Right forelimb (tissue), 1 donor: ENCODE measurements around the gene GALNT18.
A peak's percentile ranks its signal among the peaks of the same experiment; 100 is the strongest.

Experiments
- DNase-seq: peaks from one replicate; pipeline ENCODE4 v3.0.0-alpha.2; 2018

GALNT18 gene

DNA sequence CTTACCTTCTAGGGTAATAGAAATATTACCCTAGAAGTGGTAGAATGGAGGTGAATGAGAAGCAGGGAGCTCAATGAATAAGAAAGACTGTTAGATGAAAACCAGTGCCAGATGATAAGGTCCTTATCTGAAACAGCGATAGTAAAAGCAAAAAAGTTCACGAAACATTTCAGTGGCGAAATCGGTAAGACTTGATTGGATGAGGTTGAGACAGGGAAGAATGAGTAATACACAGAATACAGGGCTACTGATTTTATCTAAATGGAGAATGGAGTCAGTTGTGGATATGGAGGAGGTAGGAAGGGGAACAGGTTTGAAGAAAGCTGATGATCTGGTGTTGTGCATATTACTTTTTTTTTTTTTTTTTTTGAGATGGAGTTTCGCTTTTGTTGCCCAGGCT is 96.5 kb downstream of the GALNT18 start:
- no peak for DNase-seq

DNA sequence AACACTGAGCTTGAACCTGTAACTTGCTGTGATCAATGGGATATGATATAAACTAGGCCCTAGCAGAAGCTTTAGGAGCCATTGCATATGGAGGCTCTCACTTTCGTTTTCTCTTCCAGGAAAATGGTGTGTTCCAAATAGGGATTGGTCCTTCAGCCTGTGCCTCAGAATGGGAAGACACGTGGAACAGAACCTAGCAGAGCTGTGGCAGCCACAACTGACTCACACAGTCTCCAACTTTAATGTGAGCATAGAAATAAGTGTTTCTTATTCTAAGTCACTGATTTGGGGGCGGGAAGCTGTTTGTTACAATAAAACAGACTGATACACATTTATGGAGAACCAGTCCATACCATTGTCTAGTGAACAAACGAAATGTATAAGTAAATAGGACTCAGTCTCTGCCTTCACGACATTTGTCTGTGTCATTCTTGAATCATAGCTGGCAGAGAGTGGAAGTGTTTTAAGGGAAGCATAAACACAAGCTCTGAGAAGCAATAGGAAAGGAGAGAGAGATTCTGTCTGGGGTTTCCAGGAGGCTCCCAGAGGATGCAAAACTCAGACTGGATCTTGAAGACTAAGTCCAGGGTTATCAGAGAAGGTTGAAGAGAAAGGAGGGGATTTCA is 97.3 kb downstream of the GALNT18 start:
- no peak for DNase-seq

DNA sequence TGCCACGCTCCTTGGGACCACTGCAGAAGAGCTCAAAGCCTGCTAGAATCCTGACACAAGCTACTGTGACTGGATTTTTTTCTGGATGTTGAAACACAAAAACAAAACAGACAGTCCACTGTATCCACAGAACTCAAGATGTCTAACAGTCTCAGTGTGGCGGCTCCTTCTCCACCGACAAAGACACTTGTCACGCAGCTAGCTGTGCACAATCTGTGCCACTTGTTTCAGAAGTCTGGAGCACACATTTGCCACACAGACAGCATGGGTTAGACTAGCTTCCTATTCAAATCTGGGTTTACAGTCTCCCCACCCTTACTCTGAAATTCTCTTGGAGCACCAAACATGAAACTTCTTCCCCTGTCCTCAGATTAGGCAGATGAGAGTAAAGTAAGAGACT is 99.2 kb downstream of the GALNT18 start:
- DNase-seq = no peak

DNA sequence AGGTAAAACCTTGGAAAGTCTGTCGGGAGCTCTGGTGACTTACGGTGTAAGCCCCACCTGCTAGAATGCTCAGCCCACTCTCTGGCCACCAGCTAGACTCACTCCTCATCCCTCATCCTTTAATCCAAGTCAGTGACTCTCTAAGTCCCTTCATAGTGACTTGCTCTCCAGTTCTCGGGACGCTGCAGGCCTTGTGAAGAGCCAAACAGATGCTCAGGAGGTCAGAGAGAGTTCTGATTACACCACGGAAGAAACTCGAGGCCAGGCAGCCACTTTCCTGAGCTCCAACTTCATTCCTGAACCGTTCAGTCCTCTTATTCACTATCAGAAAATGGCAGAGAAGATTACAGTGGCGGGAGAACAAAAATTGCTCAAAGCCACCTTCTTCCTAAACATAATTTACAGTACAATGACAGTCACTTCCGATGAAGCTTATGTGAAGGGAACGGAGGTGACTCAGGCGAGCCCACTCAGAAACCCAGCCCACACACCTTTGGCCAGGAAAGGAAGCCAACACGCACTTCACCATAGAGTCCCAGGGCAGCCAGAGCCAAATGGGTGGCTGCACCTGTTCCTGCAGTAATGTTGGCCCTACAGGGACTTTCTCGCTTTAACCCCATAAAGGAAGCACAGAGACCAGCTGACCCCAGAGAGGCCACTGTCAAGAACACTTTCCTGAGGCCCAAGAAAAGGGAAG is 100.4 kb downstream of the GALNT18 start:
- DNase-seq = no peak

DNA sequence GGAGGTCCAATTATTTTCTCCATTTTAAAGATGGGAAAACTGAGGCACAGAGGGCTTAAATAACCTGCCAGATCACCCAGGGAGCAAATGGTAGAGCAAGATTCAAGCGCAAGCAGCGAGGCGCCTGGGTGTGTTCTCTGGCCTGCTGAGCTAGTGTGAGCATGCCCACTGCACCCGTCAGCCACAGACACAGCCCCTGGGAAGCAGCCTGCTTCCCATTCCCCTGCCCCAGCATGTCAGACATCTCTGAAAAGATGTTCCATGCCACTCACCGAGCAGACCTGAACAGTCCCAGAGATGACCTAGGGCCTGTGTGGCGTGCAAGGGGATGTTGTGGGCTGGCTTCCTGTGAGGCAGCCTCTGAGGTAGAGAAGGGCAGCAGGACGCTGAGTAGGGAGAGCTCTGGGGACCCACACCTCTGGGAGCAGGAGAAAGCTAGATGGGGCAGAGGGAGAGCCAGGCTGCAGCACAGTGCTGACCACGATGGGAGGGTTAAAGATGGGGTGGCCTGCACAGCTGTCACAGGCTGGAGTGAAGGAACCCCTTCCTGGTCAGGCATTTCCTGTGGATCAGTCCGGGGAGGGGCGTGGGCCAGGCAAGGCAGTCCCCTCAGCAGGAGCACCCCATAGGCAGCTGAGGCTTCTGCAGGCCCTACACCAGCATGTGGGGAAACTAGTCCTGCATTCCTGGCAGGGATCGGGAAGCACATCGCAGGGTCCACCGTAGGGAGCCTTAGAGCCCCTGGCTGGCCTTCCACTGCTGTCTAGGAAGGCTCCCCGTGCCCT is 101.4 kb downstream of the GALNT18 start:
- DNase-seq = no peak

DNA sequence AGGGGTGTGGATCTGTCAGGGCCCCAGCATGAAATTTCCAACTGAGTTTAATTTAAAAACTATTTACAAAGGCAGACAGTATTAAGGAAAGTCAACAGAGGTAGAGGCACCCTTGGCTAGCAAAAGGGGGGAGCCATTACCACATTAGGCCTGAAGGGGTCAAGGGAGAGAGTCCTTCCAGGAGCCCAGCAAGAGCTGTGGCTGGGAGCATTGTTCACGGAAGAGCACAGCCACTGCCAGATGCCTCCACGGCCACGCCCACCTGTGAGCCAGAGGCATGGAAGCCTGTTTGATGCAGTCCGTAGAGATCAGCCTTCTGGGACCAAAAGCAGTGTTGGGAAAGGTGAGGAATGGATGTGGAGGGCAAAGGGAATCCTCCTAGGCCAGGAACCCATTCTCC is 102.6 kb downstream of the GALNT18 start:
- no peak for DNase-seq

DNA sequence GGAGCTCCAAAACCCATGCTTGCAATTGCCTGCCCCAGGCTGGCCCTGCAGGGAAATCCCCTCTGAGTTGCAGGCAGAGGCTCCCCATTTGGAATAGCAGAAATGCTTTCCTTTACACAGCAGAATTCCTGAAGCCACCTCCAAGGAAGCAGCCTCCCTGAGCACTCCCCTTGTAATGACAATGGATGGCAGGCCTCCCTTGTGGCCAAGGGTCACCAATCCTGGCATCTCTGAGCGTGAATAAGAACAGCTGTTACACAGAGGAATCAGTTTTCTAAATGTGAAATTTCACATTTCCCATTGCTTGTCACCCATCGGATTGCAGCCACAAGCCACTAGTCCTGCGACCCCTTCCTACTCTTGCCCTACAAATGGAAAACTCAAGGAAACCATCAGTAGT is 107.6 kb downstream of the GALNT18 start:
- DNase-seq = no peak

DNA sequence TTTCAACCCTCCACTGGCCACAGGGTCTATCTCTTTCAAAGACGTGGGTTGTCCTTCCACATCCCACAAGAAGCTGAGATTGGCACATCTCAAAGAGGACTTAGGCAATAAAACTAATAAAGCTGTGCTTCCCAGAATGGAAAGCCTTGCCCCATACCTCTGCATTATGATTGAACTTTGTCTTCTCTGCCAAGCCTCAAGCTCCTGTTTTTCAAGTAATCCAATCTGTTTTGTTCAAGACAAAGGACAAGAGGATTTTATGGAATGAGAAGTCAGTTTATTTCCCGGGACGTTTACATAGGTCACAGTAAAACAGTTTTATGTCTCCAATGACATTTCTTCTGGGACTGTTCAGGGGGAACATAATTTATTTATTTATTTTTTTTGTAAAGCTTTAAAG is 108.4 kb downstream of the GALNT18 start:
- DNase-seq = no peak

DNA sequence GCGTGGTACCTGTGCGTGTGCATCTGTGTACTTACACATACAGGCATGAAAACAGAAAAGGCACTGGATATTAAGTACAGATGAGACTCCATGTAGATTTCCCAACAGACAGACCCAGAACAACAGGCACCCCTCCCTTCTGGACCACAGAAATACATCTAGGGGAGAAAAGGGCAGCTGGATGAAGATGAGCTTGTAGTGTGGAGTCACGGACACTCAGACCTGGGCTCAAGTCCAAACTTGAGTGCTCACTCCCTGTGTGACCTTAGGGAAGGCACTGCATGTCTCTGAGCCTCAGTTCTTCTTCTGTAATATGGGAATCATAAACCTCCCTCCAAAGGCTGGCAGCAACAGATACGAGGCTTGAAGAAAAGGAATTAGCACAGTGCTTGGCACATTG is 108.9 kb downstream of the GALNT18 start:
- no peak for DNase-seq

DNA sequence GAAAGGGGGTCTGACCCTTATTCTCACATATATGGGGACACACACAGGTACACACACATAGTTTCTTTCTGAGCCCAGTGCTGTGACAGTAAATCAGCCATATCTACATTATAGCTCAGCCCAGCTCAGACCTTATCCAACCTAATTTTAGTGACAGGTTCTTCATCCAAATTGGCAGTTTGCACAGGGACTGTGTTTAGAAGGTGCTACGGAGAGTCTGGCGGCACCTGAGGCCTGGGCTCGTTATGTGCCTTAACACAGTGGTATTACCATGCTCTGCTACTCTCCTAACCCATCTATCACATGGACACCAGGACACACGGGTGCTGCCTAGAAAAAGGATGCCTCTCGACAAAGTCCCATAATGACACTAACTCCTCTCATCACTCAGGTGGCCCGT is 109.3 kb downstream of the GALNT18 start:
- DNase-seq = no peak

DNA sequence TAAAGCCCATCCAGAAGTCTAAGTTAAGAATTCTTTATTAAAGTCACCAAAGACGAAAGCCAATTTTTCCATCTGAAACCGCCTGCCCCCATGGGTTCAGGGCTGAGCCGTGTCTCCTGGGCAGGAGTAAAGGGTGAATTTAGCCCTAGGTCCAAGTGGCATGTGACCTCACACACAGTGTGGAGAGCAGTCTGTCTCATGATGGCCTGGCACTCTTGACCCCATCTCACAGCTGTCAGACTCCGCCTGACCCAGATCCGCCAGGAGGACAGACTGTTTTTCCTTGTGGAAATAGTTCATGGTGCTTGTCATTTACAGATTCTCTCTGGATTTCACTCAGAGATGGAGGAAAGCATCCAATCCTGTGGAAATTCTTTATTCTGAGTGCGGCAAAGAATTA is 109.7 kb downstream of the GALNT18 start:
- no peak for DNase-seq

DNA sequence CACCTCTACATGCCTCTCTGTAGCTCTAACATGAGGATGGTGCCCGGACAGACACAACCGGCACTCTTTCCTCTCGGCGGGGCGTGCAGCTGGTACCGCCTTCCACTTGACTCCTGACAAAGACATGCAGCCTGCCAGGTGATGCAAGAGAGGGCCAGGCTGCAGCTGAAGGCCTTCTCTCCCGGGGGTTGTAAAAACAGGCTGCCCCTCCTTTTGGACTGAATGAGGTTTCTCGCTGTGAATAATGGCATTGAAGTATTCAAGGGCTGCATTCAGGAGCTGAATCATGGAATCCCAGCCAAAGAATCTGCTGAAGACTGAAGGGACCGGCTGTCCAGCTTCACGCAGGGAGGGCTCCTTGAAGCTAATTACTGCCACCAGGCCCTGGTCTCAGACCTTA is 110.9 kb downstream of the GALNT18 start:
- peak; percentile 61 for DNase-seq

DNA sequence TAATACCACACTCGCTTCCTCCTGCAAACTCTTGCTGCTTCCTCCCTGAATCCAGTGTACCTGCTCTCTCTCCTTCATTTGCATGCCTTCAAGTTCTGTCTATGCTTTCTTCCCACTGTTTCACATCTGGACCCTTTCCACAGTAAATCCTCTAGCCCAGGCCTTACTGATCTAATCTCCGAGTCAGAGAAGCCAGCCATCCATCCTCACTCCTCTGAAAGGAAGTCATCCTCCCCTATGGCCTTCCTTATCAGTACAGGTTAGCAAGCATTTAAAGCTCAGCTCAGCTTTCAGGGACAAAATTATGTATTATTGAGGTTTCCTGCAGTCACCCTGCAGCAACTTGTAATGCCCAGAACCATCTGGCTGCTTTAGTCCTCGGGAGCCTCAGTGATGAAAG is 116.1 kb downstream of the GALNT18 start:
- no peak for DNase-seq

DNA sequence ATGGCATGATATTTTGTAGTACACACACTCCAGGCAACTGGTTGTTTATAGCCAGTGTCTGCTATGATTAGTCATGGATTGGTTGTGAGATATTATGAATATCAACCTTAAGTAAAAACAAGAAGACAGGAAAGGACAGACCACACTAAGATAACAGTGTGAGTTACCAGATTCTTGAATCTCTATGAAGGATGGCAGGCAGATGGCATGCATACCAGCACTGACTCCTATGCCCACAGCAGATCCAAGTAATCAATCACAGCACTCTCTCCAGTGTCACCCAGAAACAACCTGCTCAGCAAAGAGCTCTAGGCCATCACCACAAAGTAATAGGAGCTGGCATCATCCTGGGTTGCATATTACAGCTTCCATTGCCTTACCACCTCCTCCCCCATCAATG is 116.6 kb downstream of the GALNT18 start:
- no peak for DNase-seq

DNA sequence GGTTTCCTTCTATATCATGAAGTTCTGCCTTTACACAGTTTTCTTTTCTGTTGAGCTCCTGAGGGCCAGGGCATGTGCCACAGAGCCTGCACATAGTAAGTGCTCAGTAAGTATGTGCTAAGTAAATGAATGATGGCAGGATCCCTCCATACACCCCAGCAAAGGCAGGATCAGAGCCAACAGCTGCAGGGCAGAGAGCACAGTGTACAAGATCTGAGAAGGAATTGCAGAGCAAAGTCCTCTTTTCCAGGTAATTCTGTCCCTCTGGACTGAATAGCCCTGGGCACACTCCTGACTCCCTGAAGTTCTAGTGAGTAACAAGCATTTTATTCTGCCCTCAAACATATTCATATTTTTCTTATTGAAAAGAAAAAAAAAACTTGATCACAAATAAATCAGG is 117.7 kb downstream of the GALNT18 start:
- DNase-seq = no peak

DNA sequence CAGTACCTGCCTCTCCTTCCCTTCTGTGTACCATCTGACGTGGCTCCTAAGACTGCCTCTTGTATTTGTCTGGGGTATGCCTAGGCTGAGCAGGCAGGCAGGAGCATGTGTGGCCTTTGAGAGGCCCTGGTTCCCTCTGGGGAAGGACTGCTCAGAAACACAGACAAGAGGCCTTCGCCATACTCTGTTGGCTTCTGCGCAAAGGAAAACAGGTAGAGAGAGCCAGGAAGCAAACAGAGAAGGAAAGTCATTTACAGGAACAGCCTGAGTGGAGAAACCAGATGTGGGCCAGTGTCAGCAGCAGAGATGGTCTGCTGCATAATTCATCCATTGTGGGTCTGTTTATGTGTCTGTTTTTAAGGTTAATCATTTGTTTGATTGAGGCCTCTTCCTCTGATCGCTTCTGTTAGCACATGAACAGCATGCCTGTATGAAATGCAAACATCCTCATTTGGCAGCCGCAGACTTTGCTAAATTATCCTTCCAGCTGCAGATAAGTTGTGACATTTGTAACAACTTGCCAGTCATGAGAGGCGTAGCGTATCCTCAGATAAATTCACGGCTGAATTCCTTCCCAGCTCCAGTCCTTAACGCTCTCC is 119.4 kb downstream of the GALNT18 start:
- peak; percentile 70 for DNase-seq

DNA sequence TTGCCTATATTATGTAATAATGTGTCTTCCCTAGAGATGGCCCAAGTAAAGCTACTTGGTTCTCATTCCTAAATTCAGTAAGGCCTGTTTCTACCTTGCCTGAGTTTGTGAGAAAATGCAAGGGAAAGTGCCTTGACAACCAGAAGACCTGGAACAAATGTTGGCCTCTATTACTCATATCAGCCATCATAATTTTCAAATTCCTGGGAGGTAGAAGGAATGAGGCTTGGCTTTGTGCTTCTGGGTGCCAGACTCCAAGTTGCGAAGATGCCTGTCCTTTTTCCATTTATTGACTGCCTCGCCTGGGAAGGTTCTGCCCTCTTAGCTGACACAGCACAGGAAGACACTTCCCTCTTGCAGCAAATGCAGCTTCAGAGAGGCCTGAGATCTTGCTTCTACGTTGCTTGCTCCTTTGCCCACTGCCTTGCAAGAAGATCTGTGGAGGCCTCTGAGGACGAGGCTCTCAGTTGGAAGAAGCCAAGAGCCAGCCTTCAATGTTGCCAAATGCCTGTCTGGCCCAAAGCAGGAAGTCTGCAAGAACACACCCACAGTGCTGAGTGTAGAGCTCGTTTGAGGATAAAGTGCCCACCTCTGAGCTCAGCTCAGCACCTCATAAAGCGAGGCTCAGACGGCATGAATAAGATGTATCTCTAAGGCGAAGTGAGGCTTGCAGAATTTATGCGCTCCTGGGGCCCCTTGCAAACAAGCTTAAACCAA is 120.1 kb downstream of the GALNT18 start:
- DNase-seq = no peak

DNA sequence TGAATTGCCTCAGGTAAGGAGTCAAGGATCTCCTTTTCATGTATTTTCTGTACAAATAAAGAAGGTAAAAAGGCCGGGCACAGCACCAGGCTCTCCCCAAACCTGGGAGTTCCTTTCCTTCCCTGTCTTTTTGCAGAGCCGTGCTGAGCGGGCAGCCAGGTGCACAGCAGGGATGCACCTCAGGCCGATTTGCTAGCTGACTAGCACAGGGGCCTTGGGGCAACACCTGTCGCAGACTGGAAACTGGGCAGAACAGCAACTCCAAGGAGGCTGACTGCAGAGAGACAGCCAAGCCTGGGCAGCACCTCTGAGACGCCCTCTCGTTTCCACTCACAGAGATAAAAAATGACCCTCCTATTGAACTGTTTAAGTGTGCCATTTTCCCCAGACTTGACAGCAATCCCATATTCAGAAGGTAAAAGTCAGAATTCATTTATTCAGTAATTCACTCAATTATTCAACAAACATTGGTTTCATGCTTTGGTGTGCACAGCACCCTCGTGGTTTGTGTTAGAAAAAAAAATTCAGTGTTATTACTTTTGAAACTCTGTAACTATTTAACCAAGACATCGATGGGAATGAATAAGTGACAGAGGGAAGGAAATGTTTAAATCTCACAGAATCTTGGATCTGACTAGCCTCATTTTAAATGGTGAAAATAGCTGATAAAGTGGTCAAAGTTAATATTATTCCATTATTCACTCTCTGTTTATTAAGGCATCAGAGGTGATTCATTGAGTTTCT is 120.9 kb downstream of the GALNT18 start:
- DNase-seq = no peak

DNA sequence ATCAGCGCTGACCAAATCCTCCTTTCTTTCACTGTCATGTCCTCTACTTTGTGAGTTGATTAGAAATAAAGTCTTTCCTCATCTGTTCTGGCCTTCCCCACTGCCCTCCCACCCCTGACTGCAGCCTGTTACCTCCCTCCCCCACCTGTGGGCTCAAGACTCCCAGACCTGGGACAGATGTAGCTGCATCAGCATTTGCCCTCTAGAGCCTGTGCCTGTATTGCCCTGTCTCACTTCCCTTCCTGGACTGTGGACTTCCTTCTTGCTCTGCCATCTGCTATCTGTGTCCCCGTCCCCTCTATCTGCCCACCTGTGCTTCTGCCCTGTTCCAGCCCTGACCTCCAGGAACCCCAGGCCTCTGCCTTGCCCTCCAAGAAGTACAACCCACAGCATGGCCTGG is 122.5 kb downstream of the GALNT18 start:
- DNase-seq = no peak

DNA sequence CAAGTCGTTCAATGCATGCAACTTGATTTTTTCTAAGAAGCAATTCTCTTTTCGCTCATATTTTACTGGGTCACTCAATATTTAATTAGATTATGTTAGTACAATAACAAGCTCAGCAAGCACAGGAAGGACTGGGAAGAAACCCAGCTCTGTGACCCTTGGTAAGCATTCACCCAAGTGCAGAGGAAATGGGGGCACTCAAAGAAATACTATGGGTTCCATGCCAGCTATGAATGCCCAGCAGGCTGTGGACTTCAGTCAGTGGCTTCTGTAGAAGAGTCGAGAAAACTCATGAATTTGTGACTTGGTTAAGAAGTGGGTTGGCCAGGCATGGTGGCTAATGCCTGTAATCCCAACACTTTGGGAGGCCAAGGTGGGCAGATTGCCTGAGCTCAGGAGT is 123.6 kb downstream of the GALNT18 start:
- DNase-seq = no peak

DNA sequence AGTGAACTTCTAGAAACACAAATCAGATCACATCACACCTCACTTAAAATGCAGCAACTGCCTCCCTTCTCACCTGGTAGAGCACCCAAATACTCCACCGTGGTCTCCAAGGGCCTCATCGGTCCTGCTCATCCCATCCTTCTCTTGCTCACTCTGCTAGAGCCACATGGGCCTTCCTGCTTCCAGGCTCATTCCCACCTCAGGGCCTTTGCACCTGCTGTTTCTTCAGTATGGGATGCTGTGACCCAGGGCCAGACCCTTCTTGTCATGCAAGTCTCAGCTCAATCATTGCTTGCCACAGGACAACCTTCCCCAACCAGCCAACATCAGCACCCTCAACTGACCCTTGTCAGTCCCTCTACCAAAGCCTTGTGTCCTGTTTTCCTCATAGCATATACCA is 124.9 kb downstream of the GALNT18 start:
- no peak for DNase-seq

DNA sequence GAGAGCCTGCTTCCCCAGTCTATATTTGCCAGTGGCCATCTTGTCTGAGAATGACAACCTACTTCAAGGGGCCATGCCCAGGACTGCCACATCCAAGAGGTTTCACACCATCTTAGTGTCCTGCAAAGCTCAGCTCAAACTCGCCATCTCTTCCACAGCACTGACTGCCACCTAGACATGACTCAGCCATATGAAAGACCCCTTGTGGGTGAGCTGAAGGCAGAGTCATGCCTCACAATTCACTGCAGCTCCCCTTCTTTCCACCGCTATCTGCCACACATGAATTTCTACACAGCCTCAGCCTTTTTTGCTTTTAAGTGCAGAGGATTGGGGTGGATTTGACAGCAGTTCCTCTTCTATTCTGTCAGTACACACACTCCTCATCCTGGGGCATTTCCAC is 127.5 kb downstream of the GALNT18 start:
- DNase-seq = no peak
